Islet of Langerhans (tissue), 1 donor: ENCODE data around the gene GRID1.

Experiments used
- FAIRE-seq: peaks from one replicate; lab custom pipeline; 2011; peaks lifted over from hg19 to GRCh38; lab: Jason Lieb, UNC

Gene GRID1

DNA sequence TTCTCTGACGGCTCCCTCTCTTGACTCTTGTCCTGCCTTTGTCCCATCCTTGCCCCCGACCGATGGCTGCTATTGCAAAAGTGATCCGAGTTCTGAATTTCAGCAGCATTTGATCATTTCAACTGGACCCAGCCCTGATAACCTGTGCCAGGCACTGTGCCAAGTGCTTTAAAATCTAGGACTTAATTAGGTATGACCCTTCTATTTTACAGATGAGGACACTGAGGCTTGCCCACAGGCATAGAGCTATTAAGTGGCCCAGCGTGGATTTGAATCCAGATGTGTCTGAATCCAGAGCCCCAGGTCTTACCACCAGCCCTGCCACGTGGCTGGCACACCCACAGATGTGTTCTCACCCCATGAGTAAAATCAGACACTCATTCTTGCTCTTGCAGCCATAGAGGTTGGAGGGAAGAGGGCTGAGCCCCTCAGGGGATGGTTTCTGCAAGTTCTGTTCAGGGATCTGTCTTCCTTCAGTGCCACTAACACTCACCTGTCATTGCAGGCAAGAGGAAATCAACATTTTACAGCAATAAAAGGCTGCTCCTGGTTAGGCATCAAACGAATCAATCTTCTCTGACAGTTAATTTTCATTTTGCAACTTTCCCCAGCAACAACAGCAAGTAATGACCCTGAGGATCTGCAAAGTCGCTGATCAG lies 101.2 kb downstream of the GRID1 start:
- no peak for FAIRE-seq

DNA sequence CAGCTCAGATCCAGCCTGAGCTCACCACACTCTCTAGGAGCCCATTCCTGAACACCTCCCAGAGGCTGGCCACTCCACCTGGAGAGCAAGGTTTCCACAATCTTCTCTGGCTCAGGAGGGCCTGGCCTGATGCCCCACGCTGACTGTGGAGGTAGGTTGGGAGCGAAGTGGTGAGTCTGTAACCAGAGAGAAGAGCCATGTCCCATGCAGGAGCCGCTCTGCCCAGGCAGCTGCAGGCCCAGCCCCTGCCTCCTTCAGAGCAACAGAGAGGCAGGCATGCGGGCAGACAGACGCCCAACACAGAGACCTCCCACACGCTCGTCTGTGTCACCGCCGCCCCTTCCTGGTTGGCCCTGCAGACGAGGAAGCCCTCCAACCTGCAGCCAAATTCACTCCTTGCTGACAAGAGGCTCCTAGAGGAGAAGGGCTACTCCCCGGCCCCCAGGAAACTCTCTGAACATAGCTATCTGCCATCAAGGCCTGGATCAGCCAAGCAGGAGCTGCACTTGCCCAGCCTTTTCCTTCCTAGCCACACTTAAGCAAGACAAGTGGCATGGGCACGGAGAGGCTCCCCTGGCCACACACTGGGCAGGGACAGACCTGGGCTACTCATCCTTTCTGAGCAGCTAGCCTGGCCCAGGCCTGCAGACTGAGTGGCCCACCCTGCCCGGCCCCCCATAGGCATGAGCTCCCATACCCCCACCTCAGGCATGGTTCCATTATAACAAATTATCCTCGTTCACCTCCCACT lies 101.9 kb downstream of the GRID1 start:
- FAIRE-seq: no peak

DNA sequence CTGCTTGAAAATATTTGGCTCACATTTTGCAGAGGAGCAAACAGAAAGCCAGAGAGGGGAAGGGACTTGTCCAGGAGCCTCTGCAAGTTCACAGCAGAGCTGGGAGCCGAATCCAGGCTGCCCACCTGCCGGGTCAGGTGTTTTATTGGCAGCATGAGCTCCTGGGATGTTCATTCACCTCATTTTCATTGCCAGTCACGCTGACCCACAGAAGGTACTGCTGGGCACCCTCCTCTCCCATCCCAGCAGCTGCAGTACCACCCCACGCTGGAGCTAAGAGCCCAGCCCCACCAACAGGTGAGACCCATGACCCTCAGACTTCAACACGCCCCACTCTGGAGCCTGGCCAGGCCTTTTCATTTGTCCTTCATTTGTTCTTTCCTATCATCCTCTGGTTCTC lies 102.7 kb downstream of the GRID1 start:
- no peak for FAIRE-seq

DNA sequence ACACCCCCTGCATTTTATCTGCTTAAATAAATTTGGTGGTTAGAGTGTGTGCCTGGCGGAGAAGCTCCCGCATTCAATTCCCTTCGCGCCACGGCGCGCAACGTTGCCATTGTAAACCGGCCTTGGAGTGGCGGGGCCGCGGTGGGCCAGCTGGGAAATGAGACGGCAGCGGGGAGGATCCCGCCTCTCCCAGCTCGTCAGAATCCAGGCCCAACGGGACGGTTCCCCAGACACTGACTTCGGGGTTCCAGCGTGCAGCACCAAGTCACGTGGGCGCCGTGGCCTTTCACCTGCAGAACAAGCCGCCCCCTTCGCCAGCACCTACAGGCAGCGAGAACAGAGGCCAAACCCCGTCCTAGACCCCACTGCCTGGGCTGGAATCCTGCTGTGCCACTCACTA lies 103.4 kb downstream of the GRID1 start:
- FAIRE-seq: no peak

DNA sequence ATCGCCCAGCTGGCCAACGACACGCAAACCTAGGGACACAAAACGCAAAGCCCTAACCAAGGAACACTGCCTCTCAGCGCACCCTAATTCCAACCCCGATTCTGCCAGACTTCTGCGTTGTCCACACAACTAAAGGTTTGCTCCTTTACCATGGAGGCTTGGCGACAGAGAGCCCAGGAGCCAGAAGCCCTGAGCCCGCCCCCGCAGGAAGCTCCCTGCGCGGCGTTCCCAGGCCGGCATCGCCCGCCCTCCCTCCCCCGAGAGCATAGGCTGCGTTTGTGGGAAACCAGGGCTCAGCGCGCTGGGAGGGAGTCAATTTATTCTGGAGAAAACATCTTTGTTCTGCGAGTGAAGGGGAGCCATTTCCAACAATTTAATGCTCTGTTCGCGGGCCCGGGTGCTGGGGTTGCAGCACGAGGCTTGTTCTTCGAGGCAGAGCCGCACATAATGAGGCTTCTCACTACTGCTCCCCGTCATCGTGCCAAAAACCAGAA lies 103.9 kb downstream of the GRID1 start:
- no peak for FAIRE-seq

DNA sequence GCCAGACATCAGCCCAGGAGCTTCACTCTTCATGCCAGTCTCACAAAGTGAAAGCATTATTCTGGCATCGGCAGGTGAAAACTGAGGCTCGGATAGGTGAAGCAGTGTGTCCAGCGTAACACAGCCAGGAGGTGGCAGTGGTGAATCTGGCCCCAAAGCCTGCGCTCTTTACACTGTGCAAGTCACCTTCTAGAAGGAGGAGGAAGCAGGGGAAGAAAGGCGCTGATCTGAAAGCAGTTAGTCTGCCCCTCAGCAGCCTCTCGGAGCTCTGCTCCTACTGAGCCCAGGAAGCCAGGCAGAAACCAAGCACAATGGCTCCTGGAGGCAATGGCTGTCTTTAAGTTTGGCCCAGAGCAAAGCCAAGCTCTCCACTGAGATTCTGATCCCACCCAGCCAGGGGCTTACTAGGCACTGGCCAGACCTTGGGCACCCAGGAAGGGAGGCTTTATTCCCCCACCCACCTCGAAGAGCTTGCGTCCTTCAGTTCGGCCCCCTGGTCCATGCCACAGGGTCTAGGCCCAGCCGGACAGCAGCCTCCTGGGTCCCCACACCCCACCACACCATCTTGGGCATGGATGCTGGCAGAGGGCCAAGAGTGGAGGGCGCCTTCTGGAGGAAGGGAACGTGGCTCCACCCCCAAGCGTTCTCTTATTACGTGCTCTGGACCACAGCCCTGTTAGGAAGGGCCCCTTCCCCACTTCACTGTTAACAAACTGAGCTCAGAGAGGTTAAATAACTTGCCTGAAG lies 104.5 kb downstream of the GRID1 start:
- no peak for FAIRE-seq

DNA sequence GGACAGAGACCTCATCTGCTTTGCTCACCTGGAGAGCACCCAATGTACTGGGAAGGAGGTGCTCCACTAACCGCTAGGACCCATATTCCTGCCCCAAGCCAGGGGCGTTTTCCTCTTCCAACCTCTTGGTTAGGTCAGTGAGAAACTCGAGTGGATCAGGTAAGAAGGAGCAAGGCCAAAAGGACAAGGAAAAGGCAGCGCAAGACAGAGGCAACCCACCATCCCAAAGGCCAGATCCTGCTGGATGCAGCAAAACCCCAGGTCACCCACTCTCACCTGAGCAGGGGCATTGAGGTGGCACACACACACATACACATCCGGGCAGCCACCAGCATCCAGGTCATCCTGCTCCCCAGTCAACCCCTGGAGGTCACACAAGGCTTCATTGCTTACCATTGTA lies 105.1 kb downstream of the GRID1 start:
- no peak for FAIRE-seq

DNA sequence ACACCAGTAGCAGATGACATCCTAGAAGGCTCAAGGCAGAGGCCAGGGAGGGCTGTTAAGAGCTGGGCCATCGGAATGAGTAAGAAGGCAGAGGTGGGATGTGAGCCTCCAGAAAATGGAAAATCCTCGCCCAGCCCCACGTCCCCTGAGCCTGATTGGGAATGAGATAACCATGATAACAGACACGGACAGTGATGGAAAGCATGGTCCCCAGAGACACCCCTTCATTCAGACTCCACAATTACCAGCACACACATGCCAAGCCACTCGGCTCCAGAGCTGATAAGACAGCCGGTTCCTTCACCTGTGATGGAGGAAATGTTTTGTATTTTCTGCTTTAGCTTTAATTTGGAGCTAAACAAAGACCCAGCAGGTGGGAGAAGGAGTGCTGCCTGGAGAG lies 106.0 kb downstream of the GRID1 start:
- FAIRE-seq: no peak

DNA sequence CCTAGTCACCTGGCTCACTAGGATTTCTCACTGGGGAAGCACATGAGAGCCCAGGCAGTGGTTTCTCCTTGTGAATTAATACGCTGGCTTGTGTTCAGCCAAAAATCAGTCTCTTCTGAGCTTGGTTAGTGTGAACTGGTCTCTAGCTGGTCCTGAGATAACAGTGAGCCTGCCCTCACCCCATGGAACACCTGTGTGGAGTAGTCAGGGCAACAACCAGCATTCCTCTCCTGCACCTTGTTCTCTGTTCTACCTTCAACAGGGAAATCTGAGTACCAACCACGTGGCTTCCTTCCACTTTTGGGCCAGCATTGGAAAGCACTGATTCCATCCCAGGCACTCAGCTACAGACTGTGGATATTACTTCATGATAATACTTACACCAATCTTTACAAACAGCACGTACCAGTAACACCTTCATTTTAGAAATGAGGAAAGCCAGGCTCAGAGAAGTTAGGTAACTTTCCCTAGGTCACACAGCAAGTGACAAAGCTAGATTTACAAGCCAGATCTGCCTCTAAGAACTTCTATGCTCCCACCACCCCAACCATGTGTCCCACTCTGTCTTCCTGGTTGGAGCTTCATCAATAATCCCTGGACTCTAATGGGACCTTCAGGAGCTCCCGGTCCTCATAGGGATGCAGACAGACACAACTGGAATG lies 106.6 kb downstream of the GRID1 start:
- no peak for FAIRE-seq

DNA sequence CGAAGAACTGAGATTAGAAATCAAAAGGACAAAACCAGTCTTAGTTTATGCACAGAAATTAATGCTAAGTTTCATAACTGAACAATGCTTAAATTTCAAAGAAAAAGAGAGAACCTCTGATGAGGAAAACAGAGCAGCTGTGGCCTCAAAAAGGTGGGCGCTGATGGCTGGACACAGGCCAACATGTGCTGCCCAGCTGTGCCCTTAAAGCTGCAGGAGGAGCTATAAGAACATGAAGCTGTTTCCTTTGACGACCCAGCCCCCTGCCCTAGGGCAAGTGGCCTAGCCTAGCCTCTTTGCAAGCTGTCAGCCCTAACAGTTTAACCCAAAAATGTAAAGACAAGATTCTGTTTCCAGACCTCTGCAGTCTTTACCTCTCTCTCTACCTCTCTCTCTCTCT lies 107.7 kb downstream of the GRID1 start:
- FAIRE-seq: no peak

DNA sequence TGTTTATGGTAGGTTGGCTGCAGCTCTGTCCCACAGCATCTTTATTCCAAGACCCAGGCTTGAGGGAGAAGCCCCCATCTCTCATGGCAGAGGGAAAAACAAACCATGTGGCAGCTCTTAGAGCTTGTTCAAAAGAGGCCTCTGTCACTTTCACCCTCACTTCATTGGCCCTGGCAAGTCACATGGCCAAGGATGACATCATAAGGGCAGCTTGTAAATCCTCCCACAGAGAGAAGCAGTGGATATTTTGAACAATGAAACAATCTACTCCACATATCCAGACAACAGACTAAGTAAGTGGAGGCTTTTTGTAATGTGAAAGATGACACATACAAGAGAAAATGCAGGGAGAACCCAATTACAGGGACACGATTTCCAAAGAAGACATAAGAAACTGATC lies 108.1 kb downstream of the GRID1 start:
- FAIRE-seq: no peak

DNA sequence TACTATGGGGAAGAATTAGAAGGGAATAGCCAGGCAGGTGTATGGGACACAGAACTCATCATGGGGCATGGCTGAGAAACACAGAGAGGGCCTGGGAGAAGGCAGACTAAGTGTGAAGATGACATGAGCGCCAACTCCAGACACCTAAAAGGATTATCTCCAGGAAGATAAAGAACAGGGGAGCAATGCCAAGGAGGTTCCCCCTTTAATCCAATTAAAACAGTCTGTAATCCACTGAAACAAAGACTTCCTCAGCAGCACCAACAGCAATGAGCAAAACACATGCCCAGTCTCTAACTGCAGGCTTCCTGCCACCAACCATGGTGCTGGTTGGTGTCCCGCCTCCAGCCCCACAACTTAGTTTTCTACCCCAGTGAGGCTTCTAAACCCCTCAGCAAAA lies 108.9 kb downstream of the GRID1 start:
- FAIRE-seq: no peak

DNA sequence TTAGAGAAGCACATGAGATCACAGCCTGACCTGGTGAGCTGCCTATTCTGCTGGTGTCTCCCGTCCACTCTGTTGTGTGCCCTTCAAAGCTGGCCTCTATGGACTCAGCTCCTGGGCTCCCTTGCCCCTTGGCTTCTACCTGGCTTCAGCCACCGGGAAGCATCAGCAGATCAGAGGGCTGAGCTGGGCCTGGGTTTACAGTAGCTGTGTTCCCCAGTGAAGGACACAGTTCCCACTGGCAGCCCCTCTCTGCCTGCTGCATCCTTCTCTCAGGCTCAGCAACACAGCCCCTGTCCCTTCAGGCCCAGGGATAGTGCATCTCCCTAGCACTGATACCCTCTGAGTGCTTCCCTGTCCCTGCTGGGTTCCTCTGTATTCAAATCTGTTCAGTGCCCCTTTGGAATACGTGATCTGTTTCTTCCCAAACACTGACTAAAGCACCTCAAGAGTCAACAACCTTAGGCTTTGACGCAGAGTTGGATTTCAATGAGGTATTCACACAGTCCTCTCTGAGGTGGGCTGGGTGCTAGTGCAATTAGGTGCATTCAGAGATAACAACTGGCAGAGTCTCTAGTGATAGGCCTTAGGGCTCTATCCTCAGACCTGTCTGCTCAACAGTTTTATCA lies 109.8 kb downstream of the GRID1 start:
- FAIRE-seq: no peak

DNA sequence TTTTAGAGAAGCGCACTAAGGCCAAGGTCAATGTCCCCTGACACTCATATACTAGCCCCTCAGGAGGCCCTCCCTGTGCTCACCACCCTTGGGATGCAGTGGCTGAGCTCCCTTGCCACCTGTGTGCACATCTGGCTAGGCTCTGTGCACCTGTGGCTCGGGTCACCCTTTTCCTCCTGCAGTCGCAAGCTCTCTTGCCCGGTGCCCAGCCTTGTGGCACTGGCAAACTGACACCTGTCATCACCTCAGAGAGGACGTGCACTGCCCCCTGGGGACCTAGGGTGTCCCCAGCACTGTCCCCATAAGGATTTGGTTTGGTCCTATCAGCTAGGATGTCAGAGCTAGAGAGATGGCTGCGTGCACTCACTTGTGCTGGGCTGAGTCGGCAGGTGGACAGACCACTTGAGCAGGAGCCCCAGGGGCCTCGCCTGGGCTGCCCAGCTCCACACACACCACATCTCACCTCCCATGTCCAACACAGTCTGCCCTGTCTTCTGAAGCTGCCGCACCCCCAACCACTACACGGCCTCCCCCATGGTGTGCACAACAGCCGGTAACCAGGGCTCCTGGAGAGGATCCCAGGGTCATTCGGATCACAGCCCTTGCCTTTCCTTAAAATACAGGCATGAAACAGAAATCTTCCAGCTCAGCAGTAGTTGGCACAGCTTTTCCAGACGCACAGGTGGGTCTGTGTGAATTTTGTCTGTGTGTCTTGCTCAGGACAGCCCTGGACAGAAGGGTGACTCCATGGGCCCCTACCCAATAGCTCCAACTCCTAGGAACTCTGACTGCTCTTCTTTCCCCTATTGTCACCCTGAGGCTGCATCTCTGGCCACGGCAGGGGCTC lies 111.0 kb downstream of the GRID1 start:
- FAIRE-seq: no peak

DNA sequence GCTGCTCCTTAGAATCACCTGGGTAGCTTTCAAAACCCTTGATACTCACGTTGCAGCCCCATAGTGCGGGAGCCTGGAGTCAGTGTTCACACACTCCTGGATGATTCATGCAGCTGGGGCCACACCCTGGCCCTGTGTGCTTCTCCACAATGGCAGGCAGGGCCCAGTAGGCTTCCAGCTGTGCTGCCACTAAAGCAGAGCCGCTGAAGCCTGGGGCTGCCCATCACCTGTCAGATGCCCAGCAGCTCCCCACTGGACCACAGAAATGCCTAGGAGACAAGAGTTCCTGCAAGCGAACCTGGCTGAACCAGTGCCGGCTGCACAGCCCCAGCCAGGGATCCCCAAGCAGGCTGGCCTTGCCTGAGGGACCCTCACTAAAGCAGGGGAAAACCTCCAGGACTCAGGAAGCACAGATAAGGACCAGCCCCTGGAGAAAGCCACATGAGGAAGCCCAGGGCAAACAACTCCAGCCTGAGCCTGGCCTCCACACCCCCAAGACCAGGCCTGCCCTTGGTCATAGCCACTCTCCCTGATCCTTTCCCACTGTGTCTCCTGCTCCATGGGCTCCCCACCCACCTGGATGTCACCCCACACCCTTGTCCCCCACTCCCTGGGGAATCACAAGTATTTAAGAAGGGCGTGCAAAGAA lies 111.9 kb downstream of the GRID1 start:
- FAIRE-seq: no peak

DNA sequence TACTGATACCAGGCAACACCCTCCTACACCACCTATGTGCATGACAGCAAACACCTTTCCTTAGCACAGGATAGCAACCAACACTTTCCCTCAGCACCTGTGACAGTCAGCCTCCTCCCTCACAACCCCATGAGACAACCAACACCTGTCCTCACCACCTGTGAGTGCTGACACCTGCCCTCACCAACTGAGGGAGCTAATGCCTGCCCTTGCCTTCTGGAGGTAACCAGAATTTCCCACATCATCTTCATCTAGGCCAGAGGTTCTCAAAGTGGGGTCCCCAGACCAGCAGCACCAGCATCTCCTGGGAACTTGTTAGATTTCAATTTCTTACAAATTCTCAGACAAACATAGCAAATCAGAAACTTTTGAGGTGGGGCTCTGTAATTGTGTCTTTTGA lies 112.5 kb downstream of the GRID1 start:
- FAIRE-seq: no peak

DNA sequence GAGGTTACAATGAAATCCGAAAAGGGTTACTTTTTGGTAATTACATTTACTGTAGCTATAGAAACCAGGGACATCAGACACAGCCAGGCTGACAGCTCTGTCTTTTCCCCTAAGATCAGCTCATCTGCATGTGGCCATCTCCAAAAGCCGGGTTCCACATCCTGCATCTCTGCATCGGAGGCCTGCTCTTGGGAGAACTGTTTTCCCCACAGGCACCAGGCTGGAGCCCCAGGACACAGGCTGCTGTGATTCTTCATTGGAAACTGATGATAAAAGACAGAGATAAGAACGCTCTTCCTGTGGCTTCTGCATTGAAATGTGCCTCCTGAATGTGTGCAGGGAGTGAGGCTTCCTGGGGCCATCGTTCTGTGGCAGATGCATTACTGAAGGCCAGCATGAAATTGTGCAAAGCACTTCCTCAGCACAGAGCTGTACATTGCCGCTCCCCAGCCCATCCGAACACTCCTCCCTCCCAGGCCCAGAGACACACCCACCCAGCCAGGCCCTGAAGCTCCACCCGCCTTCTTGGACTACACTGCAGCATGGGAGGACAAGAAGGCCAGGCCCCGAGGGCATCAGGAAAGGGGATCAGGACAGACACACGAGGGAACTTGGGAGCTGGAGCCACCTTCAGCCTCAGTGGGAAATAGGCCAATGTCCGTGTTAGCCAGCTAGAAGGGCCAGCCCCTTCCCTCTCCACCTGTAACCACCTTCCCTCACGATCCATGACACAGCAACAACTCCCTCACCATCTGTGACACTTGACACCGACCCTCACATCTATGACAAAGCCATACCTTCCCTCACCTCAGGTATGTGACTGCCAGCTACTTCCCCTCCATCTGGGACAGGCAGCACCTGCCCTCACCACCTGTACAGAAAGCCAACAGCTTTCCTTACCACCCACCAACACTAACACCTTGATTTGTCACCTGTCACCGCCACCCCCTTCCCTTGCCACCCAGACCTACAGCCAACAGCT lies 113.2 kb downstream of the GRID1 start:
- FAIRE-seq: no peak

DNA sequence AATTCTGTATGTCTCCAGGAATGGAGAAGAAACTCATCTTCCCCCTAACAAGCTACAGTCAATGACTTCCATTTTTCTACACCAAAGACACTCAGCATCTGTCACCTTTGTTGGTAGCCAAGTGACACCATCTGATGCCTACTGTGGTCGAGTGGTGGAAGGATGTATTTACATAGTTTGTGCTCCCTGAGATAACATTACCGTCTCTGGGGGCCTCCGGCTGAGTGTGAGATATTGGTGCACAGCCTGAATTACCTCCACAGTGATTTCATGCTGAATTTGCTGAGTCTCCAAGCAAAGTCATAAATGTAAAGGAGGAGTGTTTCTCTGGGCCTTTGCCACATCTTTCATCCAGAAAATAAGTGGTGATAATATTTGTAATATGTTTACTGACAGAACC lies 114.0 kb downstream of the GRID1 start:
- no peak for FAIRE-seq

DNA sequence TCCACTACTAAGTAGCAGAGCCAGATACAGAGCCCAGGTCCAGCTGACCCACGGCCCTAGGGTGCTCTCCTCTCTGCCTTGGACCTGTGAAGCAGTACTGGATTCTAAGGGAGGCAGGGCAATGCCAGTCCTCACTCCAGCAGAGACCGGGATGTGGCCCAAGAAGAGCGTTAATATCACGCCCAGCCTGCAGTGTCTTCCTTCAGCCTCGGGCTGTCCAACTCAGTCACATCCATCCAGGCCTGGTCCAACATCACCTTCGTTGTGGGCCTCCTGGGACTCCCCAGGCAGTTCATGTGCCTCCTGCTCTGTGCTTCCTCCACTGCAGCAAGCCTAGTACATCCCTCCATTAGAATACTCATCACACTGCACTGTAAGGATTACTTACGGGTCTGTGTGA lies 114.5 kb downstream of the GRID1 start:
- FAIRE-seq: no peak

DNA sequence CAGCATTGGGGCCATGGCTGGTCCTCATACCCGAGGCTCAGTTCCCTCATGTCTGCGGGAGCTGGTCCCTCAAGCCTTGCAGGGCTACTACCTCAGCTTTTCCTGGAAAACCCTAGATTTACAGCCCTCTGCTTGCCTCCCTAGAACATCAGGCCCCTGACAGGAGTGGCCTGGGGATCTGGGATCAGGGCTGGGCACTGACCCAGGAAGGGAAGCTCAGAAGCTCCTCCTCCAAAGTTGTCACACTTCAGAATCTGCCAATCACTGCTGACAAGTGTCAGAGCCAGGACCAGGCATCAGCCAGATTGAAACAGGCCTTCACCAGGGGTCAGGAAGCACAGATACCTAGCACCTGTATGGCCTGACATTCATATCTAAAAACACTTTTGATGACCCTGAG lies 115.2 kb downstream of the GRID1 start:
- FAIRE-seq: no peak
